Loucy (cell line): Measurements from ENCODE around the gene MAP3K8.

ENCODE experiments used
- H2AFZ ChIP-seq: fragments of 200-600 bp; sonication (generic); 2 replicates; pipeline ENCODE4 v1.6.0; 2016; ENCODE audit warnings: antibody characterized with exemption, mild to moderate bottlenecking, low read length, moderate library complexity
- H3F3A ChIP-seq: fragments of 200-600 bp; 2 replicates; pipeline ENCODE4 v1.6.0; 2016; ENCODE audit warnings: antibody characterized with exemption, low read depth, mild to moderate bottlenecking
- H3K27me3 ChIP-seq: fragments of 200-600 bp; sonication (generic); 2 replicates; pipeline ENCODE4 v1.6.1; 2014; ENCODE audit warnings: low read length, mild to moderate bottlenecking; ENCODE audit not compliant: insufficient read depth, poor library complexity, severe bottlenecking
- H3K36me3 ChIP-seq: fragments of 200-600 bp; sonication (generic); 2 replicates; pipeline ENCODE4 v1.6.1; 2016; ENCODE audit warnings: low read length; ENCODE audit not compliant: insufficient read depth
- H3K4me1 ChIP-seq: fragments of 200-600 bp; sonication (generic); 2 replicates; pipeline ENCODE4 v1.5.1; 2014; ENCODE audit warnings: low read length, mild to moderate bottlenecking; ENCODE audit not compliant: insufficient read depth, poor library complexity, severe bottlenecking
- H3K4me2 ChIP-seq: fragments of 200-600 bp; sonication (generic); 2 replicates; pipeline ENCODE4 v1.6.0; 2014; ENCODE audit warnings: antibody characterized with exemption, low read length, low read depth, mild to moderate bottlenecking; ENCODE audit not compliant: poor library complexity, severe bottlenecking
- H3K4me3 ChIP-seq: fragments of 200-600 bp; sonication (generic); 2 replicates; pipeline ENCODE4 v1.5.1; 2014; ENCODE audit warnings: low read length, mild to moderate bottlenecking, mixed read lengths; ENCODE audit not compliant: poor library complexity, severe bottlenecking
- H3K79me2 ChIP-seq: fragments of 200-600 bp; sonication (generic); 2 replicates; pipeline ENCODE4 v1.6.1; 2014; ENCODE audit warnings: low read length; ENCODE audit not compliant: insufficient read depth
- H3K9ac ChIP-seq: fragments of 200-600 bp; sonication (generic); 2 replicates; pipeline ENCODE4 v1.6.0; 2014; ENCODE audit warnings: mild to moderate bottlenecking, low read depth, low read length, moderate library complexity; ENCODE audit not compliant: poor library complexity, severe bottlenecking
- H3K9me2 ChIP-seq: fragments of 200-600 bp; sonication (generic); replicated peaks from 2 replicates; pipeline ENCODE4 v1.6.1; 2016; ENCODE audit warnings: low read depth, low read length, mixed read lengths
- H3K9me3 ChIP-seq: fragments of 200-600 bp; sonication (generic); 2 replicates; pipeline ENCODE4 v1.6.1; 2014; ENCODE audit warnings: mild to moderate bottlenecking, antibody characterized with exemption, low read length, low read depth; ENCODE audit not compliant: insufficient read depth
- H4K20me1 ChIP-seq: fragments of 200-600 bp; sonication (generic); 2 replicates; pipeline ENCODE4 v1.6.0; 2014; ENCODE audit warnings: antibody characterized with exemption, low read length, mild to moderate bottlenecking; ENCODE audit not compliant: insufficient read depth, poor library complexity, severe bottlenecking
- EZH2phosphoT487 ChIP-seq: fragments of 200-600 bp; IDR thresholded peaks from 2 replicates; pipeline ENCODE4 v1.6.1; 2018; ENCODE audit warnings: antibody characterized with exemption, mild to moderate bottlenecking, moderate library complexity, borderline replicate concordance
- TF ChIP-seq, protein P1 (sequence below): fragments of 200-600 bp; sonication (generic); conservative IDR thresholded peaks from 2 replicates; pipeline ENCODE4 v1.5.1; 2014; ENCODE audit warnings: mild to moderate bottlenecking, antibody characterized with exemption, low read length

Gene MAP3K8

GRCh38 chr10:30459283-30459682 lies 25.3 kb downstream of the MAP3K8 start:
- Histone ChIP-seq H3K4me3 (no peak overlapping the region), H3K4me2 (no peak overlapping the region), H3K79me2 (no peaks in the 10 kb centered on the region), H3K9me3 (no peaks in the 10 kb centered on the region), H3K9ac (no peak overlapping the region), H3K27me3 (no peaks in the 10 kb centered on the region), H3F3A (peaks cover 10% of the 10 kb centered on the region), H3K4me1 (peaks cover 49% of the 10 kb centered on the region), H3K9me2 (no peaks in the 10 kb centered on the region), H3K36me3 (peaks cover 31% of the 10 kb centered on the region; the same call in 1 of the 2 replicates), H4K20me1 (no peaks in the 10 kb centered on the region), H2AFZ (no peak overlapping the region)
- TF ChIP-seq, protein P1, sequence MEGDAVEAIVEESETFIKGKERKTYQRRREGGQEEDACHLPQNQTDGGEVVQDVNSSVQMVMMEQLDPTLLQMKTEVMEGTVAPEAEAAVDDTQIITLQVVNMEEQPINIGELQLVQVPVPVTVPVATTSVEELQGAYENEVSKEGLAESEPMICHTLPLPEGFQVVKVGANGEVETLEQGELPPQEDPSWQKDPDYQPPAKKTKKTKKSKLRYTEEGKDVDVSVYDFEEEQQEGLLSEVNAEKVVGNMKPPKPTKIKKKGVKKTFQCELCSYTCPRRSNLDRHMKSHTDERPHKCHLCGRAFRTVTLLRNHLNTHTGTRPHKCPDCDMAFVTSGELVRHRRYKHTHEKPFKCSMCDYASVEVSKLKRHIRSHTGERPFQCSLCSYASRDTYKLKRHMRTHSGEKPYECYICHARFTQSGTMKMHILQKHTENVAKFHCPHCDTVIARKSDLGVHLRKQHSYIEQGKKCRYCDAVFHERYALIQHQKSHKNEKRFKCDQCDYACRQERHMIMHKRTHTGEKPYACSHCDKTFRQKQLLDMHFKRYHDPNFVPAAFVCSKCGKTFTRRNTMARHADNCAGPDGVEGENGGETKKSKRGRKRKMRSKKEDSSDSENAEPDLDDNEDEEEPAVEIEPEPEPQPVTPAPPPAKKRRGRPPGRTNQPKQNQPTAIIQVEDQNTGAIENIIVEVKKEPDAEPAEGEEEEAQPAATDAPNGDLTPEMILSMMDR: no peak
- TF ChIP-seq EZH2phosphoT487: no peak

GRCh38 chr10:30460121-30460520 lies 26.1 kb downstream of the MAP3K8 start:
- no peaks in the 10 kb centered on the region for H3K79me2 ChIP-seq
- H3K4me3 ChIP-seq: no peak overlapping the region
- H3K9ac ChIP-seq: no peak overlapping the region
- peaks cover 41% of the 10 kb centered on the region for H3K4me1 ChIP-seq
- H3K27me3 ChIP-seq: no peaks in the 10 kb centered on the region
- H3K4me2 ChIP-seq: no peak overlapping the region
- TF ChIP-seq, protein P1: no peak
- no peak for TF ChIP-seq EZH2phosphoT487
- H3K9me2 ChIP-seq: no peaks in the 10 kb centered on the region
- peaks cover 31% of the 10 kb centered on the region; the same call in 1 of the 2 replicates for H3K36me3 ChIP-seq
- H3K9me3 ChIP-seq: no peaks in the 10 kb centered on the region
- H3F3A ChIP-seq: peaks cover 10% of the 10 kb centered on the region
- H4K20me1 ChIP-seq: no peaks in the 10 kb centered on the region
- no peak overlapping the region for H2AFZ ChIP-seq

DNA sequence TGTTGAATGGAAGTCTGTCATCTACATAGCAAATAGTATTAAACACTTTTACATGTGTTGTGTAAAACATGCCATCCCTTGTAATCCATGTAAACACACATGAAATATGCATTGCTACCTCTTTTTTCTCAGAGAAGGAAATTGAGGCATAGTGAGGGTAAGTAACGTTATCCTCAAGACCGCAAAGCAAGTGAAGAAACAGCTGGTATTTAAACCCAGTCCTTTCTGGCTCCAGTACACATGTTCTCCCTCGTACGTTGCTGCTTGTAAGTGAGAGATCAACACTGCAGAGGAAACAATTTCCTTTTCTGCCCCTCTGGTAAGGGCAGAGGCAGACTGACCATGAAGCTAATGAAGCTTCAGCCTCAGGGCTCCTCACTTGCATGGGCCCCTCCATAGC lies 28.5 kb downstream of the MAP3K8 start:
- Histone ChIP-seq H3K4me3 (no peak overlapping the region), H3K36me3 (peaks cover 31% of the 10 kb centered on the region; the same call in 1 of the 2 replicates), H3K79me2 (no peaks in the 10 kb centered on the region), H3K4me1 (peaks cover 18% of the 10 kb centered on the region), H3F3A (no peaks in the 10 kb centered on the region), H3K27me3 (no peaks in the 10 kb centered on the region), H3K9me2 (no peaks in the 10 kb centered on the region), H3K4me2 (no peak overlapping the region), H4K20me1 (no peaks in the 10 kb centered on the region), H3K9me3 (no peaks in the 10 kb centered on the region), H3K9ac (no peak overlapping the region), H2AFZ (no peak overlapping the region)
- TF ChIP-seq, protein P1: no peak
- no peak for TF ChIP-seq EZH2phosphoT487
